Upper lobe of left lung (tissue), 6 donors: ENCODE measurements around the gene KLHL13. TPM values are rescaled to one million over a fixed set of nuclear protein-coding genes. Genes with fewer than 3 reads are reported as not detected.

Source experiments
- ATAC-seq, 2 donors: fragments of 200-7000 bp; cut with Tn5 transposase; one replicate each; pipeline ENCODE4 v1.9.1; 2022; ENCODE audit warnings: mild to moderate bottlenecking in 2 of 2, moderate library complexity in 2 of 2; ENCODE audit not compliant: low FRiP score in 2 of 2
- DNase-seq, 2 donors: peaks; one replicate each; pipeline ENCODE4 v3.0.0-alpha.2; 2019 to 2020
- H3K27ac ChIP-seq, 4 donors: fragments of 200-600 bp; sonication (generic); one replicate each; pipeline ENCODE4 v1.5.1; 2016 to 2019
- H3K27me3 ChIP-seq, 4 donors: fragments of 200-600 bp; sonication (generic); one replicate each; pipeline ENCODE4 v1.5.1; 2017 to 2019
- H3K36me3 ChIP-seq, 4 donors: fragments of 200-600 bp; sonication (generic); one replicate each; pipeline ENCODE4 v1.5.1; 2016 to 2019
- H3K4me1 ChIP-seq, 4 donors: fragments of 200-600 bp; sonication (generic); one replicate each; pipeline ENCODE4 v1.5.1; 2018 to 2019
- H3K4me3 ChIP-seq, 4 donors: fragments of 200-600 bp; sonication (generic); one replicate each; pipeline ENCODE4 v1.5.1; 2017 to 2019; ENCODE audit warnings: mild to moderate bottlenecking in 2 of 4, moderate library complexity in 1 of 4
- H3K9me3 ChIP-seq, 4 donors: fragments of 200-600 bp; sonication (generic); one replicate each; pipeline ENCODE4 v1.5.1; 2018 to 2019
- CTCF ChIP-seq, 6 experiments: fragments of 450-650 bp in 4 of 6; fragments of 200-600 bp in 2 of 6; sonication (generic) in 2 of 6; IDR thresholded peaks; one replicate each; pipeline ENCODE4 v1.5.1; 2016 to 2019; ENCODE audit warnings: antibody characterized with exemption in 6 of 6
- EP300 ChIP-seq, 4 donors: sonication (generic); formaldehyde crosslinking; IDR thresholded peaks; one replicate each; pipeline ENCODE4 v1.5.1; 2017; ENCODE audit warnings: antibody characterized with exemption in 4 of 4, control low read depth in 2 of 4
- POLR2A ChIP-seq, 4 donors: fragments of 450-650 bp; IDR thresholded peaks; one replicate each; pipeline ENCODE4 v1.5.1; 2016 to 2017; ENCODE audit warnings: antibody characterized with exemption in 4 of 4, mild to moderate bottlenecking in 2 of 4
- POLR2AphosphoS5 ChIP-seq, 2 donors: sonication (generic); formaldehyde crosslinking; IDR thresholded peaks; one replicate each; pipeline ENCODE4 v1.5.1; 2017; ENCODE audit warnings: antibody characterized with exemption in 2 of 2
- WGBS, 2 donors: methylation state at CpG; one replicate each; pipeline ENCODE4 v1.1.5; 2017 to 2018; 5-methylcytosine and 5-hydroxymethylcytosine counted together
- small RNA-seq, 4 donors: library from RNA; depleted of rRNA; stranded (forward); fragments of <200 nt; gene quantifications; one replicate each; pipeline ENCODE3, GENCODE V24; 2016
- total RNA-seq, 6 donors: library from RNA; depleted of rRNA in 4 of 6; stranded (reverse); fragments of >200 nt in 4 of 6; gene quantifications; one replicate each; pipeline versions ENCODE4 v1.1.0 to v1.2.1, GENCODE V29; 2016 to 2021
- donor health status: DM: no; HTN: no; CAD: no; lungs with moderate emphysema.
- donor health status: DM: no; HTN: yes; CAD: no; lungs with severe emphysema.

The KLHL13 gene
- total RNA-seq, 6 donors from 2014 or later: 0.63 to 3.8 (median 0.89) TPM; not detected in 1

GRCh38 chrX:117854806-117855205 is 261.8 kb downstream of the KLHL13 start:
- ATAC-seq: no peak
- Histone ChIP-seq H3K4me1 (no peaks in the 10 kb centered on the region), H3K27ac (no peak overlapping the region), H3K27me3 (no peaks in the 10 kb centered on the region), H3K9me3 (no peaks in the 10 kb centered on the region), H3K4me3 (no peak overlapping the region), H3K36me3 (no peaks in the 10 kb centered on the region)
- TF ChIP-seq POLR2A (IDR thresholded peaks at IDR 0.05) (no peak), CTCF (IDR thresholded peaks at IDR 0.05) (no peak), EP300 (IDR thresholded peaks at IDR 0.05) (no peak), POLR2AphosphoS5 (IDR thresholded peaks at IDR 0.05) (no peak)
- DNase-seq: no peak
- 35 to 50% methylated on average over 2 of the region's 2 CpGs for WGBS, 2 donors

GRCh38 chrX:117851025-117851424 is 265.6 kb downstream of the KLHL13 start:
- no peak overlapping the region for H3K27ac ChIP-seq
- no peaks in the 10 kb centered on the region for H3K4me1 ChIP-seq
- 81 to 85% methylated on average over 2 of the region's 2 CpGs for WGBS, 2 donors
- ATAC-seq (no peak), DNase-seq (no peak)
- no peak for TF ChIP-seq POLR2A (IDR thresholded peaks at IDR 0.05)
- no peak for TF ChIP-seq EP300 (IDR thresholded peaks at IDR 0.05)
- TF ChIP-seq POLR2AphosphoS5 (IDR thresholded peaks at IDR 0.05): no peak
- no peak for TF ChIP-seq CTCF (IDR thresholded peaks at IDR 0.05)
- H3K9me3 ChIP-seq: no peaks in the 10 kb centered on the region
- H3K27me3 ChIP-seq: no peaks in the 10 kb centered on the region
- H3K36me3 ChIP-seq: no peaks in the 10 kb centered on the region
- no peak overlapping the region for H3K4me3 ChIP-seq

Small RNA genes within 50 kb of the gene (small RNA-seq; reads per million reads assigned to genes)
- 0 reads per million in 4 donors for gene RF00019
- 0 reads per million in 4 donors for gene TUBB4BP3

Other genes starting within 250 kb of the KLHL13 start
- gene WDR44, start 229.3 kb upstream of the KLHL13 start, total RNA-seq: 10 to 100 TPM; 11.8 to 22.6 (median 13.9) TPM